Measurements from ENCODE around the gene CDH16. TPM values are rescaled to one million over a fixed set of nuclear protein-coding genes. Genes with fewer than 3 reads are reported as not detected.

Gene CDH16
- total RNA-seq, 2 experiments from 2014 or later: not detected

DNA sequence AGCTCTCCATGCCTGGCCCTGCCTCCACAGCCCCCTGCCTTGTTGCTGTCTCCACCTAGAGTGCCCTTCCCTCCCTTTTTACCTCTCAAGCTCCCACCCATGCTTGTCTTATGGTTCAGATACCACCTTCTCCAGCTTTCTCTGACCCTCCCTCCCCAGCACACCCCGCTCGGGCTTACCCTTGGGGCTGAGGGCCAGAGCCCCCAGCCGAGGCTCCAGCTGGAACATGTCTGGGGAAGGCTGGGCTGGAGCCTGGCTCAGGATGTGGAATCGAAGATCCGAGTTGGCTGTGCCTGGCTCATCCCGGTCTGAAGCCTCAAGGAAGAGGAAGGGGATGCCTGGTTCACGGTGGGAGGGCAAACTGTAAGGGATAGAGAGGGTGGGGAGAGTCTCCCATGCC lies 3.6 kb downstream of the CDH16 start:
- Mint-ChIP-seq H3K9me3 (no peaks in the 10 kb centered on the region), H3K27me3 (peaks cover 4% of the 10 kb centered on the region), H3K36me3 (no peaks in the 10 kb centered on the region), H3K4me3 (no peak overlapping the region), H3K27ac (no peak overlapping the region), H3K4me1 (ENCODE audit: low read depth) (no peaks in the 10 kb centered on the region)
- no peak for DNase-seq
- POLR2A ChIA-PET: interaction anchor here (1.2 kb wide), 1 partner anchor 19 kb away, joined by 4 read pairs; the partner anchor contains the start of gene CIAO2B
- CTCF ChIA-PET: interaction anchor here (1.1 to 1.3 kb wide), 2 partner anchors 10 to 13 kb away, joined by 3 to 8 read pairs; no protein-coding TSS in a partner anchor
- intact Hi-C loops (cut with micrococcal nuclease): no loop called here

DNA sequence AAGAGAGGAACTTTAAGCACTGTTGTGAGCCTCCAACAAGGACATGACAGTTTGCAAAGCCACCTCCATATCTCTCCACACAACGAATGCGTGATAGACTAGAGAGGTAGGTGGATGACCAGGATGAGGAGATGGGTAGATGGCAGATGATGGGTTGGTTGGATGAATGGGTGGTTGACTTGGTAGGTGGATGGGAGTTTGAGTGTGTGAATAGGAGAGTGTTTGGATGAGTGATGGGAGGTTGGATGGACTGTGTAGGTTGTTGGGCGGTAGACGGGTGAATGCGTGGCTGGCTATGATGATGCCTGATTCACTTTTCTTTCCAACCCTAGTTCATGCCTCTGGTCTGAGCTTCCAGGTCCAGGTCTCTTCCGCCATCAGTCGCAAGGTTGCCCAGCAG lies 4.1 kb downstream of the CDH16 start:
- DNase-seq: no peak
- ChIA-PET POLR2A (interaction anchor here (1.2 kb wide), 1 partner anchor 20 kb away, joined by 4 read pairs; the partner anchor contains the start of gene CIAO2B), CTCF (interaction anchor here (1.3 kb wide), 1 partner anchor 10 kb away, joined by 3 read pairs; no protein-coding TSS in a partner anchor)
- Mint-ChIP-seq H3K4me3 (no peak overlapping the region), H3K27me3 (peaks cover 1% of the 10 kb centered on the region), H3K4me1 (ENCODE audit: low read depth) (no peaks in the 10 kb centered on the region), H3K27ac (no peak overlapping the region), H3K36me3 (no peaks in the 10 kb centered on the region), H3K9me3 (no peaks in the 10 kb centered on the region)
- intact Hi-C loops (cut with micrococcal nuclease): no loop called here

DNA sequence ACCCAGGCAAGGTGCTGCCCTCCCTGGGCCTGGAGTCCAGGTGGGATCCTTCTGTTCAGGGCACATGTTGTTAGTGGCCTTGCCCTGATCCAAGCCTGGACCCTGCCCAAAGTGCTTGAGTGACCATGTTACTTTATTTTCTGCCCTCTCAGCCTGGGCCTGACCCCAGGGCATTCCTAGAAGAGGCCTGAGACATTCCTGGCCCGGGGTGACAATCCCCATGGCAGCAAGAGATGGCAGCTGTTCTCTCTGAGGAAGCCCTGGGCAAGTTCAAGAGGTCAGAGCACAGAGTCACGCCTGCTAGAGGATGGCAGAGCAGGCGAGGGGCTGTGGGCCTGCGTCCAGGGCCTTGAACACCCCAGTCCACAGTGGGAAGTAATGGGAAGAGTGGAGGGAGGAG lies 5.0 kb downstream of the CDH16 start:
- CTCF ChIA-PET: interaction anchor here (1.3 to 1.7 kb wide), 2 partner anchors 11 to 48 kb away, joined by 3 read pairs; partner anchors contain the start of gene CES3

DNA sequence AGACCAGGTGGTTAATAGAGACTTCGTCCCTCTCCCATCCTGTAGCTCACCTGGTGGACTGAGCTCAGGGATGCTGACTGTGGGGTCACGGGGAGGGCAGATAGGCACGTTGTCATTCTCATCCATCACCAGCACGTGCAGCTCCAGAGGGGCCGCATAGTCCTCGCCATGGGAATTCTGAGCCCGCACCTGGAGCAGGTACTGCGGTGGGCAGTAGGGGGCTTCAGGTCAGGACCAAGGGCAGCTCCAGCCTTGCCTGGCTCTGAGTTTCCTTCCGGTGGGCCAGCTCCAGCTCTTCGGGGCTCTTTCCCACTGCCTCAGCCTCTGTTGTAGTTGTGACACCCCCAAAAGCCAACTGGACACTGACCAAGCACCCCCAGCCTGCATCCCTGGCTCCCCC lies 5.6 kb downstream of the CDH16 start:
- DNase-seq: no peak
- H3K9me3 Mint-ChIP-seq: no peaks in the 10 kb centered on the region
- H3K36me3 Mint-ChIP-seq: no peaks in the 10 kb centered on the region
- no peaks in the 10 kb centered on the region for H3K4me1 Mint-ChIP-seq (ENCODE audit: low read depth)
- intact Hi-C loops (cut with micrococcal nuclease): no loop called here
- POLR2A ChIA-PET: no interaction called here
- H3K27ac Mint-ChIP-seq: no peak overlapping the region
- H3K27me3 Mint-ChIP-seq: peaks cover 1% of the 10 kb centered on the region
- H3K4me3 Mint-ChIP-seq: no peak overlapping the region
- CTCF ChIA-PET: interaction anchor here (1.0 to 1.7 kb wide), 2 partner anchors 10 to 48 kb away, joined by 3 read pairs; partner anchors contain the start of gene CES3

More for the DNA sequence above, 5.0 kb downstream of the CDH16 start:
- Mint-ChIP-seq H3K27ac (no peak overlapping the region), H3K36me3 (no peaks in the 10 kb centered on the region), H3K9me3 (no peaks in the 10 kb centered on the region), H3K4me1 (ENCODE audit: low read depth) (no peaks in the 10 kb centered on the region), H3K4me3 (no peak overlapping the region), H3K27me3 (peaks cover 1% of the 10 kb centered on the region)
- DNase-seq: no peak
- intact Hi-C loops (cut with micrococcal nuclease): no loop called here
- POLR2A ChIA-PET: no interaction called here

DNA sequence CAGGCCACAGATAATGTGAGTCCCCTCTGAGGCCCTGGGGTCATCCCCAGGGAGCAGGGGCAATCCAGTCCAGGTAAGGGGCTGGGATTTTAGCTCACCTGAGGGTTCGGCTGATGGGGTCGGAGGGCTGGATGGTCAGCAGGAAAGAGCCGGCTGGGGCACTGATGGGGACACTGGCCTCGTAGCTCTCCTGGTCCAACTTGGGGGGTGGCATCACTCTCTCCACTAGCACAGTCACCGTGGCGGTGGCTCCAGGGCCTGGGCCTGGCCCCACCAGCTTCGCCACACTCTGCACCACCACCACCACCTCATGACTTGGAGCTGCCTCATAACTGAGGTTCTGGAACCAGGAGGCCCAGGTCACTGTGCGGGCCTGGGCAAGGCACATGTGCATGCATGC lies 6.9 kb downstream of the CDH16 start:
- ChIA-PET CTCF (interaction anchor here (0.9 to 3.4 kb wide), 2 partner anchors 9 to 17 kb away, joined by 3 to 18 read pairs; no protein-coding TSS in a partner anchor), POLR2A (no interaction called here)
- H3K27me3 Mint-ChIP-seq: peaks cover 1% of the 10 kb centered on the region

DNA sequence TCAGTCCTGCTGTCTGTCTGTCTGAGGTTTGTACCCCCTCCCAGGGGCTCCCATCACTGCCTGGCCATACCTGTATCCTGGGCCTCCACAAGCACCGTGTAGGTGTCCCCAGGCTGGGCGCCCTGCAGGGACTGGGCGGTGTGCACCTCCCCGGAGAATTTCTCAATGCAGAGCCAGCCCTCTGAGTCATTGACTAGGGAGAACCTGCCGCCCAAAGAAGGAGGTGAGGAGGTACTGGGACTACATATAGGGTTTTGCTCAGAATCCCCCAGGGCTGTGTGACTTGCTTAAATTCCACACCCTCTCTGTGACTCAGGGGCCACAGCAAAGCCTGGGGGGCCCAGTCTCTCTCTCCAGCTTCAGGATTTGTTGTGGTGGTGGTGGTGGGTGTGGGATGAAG lies 7.6 kb downstream of the CDH16 start:
- intact Hi-C loops (cut with micrococcal nuclease): no loop called here
- Mint-ChIP-seq H3K27ac (no peak overlapping the region), H3K9me3 (no peaks in the 10 kb centered on the region), H3K36me3 (no peaks in the 10 kb centered on the region), H3K4me3 (no peak overlapping the region), H3K4me1 (ENCODE audit: low read depth) (peaks cover 2% of the 10 kb centered on the region), H3K27me3 (peaks cover 1% of the 10 kb centered on the region)
- CTCF ChIA-PET: interaction anchor here (0.9 to 3.4 kb wide), 4 partner anchors 8 to 81 kb away, joined by 3 to 18 read pairs (median 10); partner anchors contain the start of genes CDH16 and NAE1
- POLR2A ChIA-PET: no interaction called here
- no peak for DNase-seq

More for the DNA sequence above, 6.9 kb downstream of the CDH16 start:
- DNase-seq: no peak
- Mint-ChIP-seq H3K9me3 (no peaks in the 10 kb centered on the region), H3K4me1 (ENCODE audit: low read depth) (no peaks in the 10 kb centered on the region), H3K4me3 (no peak overlapping the region), H3K36me3 (no peaks in the 10 kb centered on the region), H3K27ac (no peak overlapping the region)
- intact Hi-C loops (cut with micrococcal nuclease): no loop called here

DNA sequence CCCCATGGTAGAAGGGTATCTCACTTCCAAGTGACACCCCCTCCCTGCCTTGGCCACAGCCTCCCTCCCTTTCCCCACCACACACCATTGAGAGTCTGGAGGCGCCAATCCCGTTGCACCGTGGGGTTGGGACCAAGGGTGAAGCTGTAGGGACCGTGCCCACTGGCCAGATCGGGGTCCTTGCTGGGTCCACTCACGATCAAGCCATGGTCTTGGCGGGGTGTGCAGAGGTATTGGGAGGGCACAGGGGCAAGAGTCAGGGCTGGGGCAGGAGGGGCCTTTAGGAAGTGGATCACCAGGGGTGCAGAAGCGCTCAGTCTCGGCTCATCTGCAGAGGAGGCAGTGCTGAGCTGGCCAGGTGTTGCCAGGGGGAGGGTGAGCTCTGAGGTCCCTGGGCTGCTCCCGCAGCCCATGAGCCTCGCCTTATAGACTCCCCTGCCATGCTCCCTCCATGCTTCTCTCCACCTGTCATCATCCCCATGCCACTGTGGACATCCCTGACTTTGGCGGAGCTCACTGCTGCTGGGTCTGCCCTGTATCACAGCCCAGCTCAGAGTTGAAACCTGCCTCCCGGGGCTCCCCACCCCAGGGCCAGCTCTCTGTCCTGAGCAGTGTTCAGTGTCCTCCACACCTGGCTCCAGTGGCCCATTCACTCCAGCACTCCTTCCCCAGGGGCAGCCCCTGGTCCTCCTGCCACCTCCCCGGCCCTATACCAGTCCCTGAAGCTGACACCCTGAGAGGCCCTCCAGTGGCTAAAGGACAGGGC lies 8.3 kb downstream of the CDH16 start:
- intact Hi-C loops (cut with micrococcal nuclease): no loop called here
- Mint-ChIP-seq H3K36me3 (no peaks in the 10 kb centered on the region), H3K27me3 (no peaks in the 10 kb centered on the region), H3K4me3 (no peak overlapping the region), H3K27ac (no peak overlapping the region), H3K9me3 (no peaks in the 10 kb centered on the region), H3K4me1 (ENCODE audit: low read depth) (peaks cover 6% of the 10 kb centered on the region)
- POLR2A ChIA-PET: no interaction called here
- DNase-seq: no peak
- CTCF ChIA-PET: interaction anchor here (1.0 to 3.4 kb wide), 6 partner anchors 9 to 80 kb away, joined by 3 to 18 read pairs (median 5); partner anchors contain the start of genes CDH16 and NAE1

DNA sequence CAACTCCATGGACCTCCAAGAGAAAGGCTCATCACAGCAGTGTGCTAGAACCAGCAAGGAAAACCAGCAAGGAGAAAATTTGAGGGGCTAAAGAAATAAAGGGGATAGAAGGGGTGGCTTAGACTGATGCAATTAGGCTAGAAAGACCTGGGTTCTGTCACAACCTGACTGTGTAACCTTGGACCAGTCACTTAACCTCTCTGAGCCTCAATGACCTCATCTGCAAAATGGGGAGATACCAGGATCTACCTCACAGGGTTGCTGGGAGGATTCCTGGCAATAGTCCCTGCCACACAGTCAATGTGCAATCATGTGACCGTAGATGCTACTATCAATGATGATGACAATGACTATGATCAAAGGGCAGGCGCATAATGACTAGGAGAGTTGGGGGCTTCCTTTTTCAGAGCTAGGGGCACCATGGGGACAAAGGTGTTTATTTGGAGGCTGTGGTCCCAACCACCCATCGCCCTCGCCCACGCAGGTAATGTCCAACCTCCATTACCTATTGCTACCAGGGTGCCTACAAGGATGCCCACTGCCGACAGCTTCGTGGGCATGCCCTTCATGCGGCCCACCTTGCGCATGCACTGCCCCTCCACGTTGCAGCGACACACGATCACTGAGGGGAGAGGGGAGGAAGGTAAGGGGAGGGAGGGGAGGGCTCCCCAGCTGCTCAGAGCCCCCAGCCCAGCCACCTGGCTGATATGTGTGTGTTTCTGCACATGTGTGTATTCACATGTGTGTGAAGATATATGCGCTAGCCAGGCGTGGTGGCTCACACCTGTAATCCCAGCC lies 9.7 kb downstream of the CDH16 start:
- no peak for DNase-seq
- Mint-ChIP-seq H3K4me3 (no peak overlapping the region), H3K27me3 (no peaks in the 10 kb centered on the region), H3K27ac (no peak overlapping the region), H3K4me1 (ENCODE audit: low read depth) (peaks cover 6% of the 10 kb centered on the region), H3K36me3 (no peaks in the 10 kb centered on the region), H3K9me3 (no peaks in the 10 kb centered on the region)
- ChIA-PET POLR2A (no interaction called here), CTCF (interaction anchor here (0.9 to 3.4 kb wide), 6 partner anchors 10 to 74 kb away, joined by 3 to 18 read pairs (median 5); partner anchors contain the start of gene CDH16)
- intact Hi-C loops (cut with micrococcal nuclease): no loop called here

DNA sequence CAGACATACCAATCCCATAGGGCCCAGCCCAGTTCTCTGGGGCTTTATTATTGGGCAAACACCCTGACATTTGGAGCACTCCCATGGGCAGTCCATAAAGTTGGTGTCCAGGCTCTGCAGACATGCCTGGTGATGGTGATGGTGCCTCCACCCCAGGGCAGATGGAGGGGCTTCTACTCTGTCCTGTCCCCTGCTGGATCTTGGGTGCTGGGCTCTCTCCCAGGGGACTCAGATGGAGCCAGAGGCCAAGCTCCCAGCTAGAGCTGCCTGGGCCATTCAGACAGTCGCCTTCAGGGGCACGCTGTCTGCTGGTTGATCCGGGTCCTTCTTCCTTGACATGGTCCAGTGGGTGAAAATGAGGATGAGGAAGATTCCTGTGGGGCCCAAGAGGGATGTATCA lies 10.6 kb downstream of the CDH16 start:
- no peak overlapping the region for H3K4me3 Mint-ChIP-seq
- no peaks in the 10 kb centered on the region for H3K9me3 Mint-ChIP-seq
- intact Hi-C loops (cut with micrococcal nuclease): no loop called here
- H3K27me3 Mint-ChIP-seq: no peaks in the 10 kb centered on the region
- H3K4me1 Mint-ChIP-seq (ENCODE audit: low read depth): peaks cover 6% of the 10 kb centered on the region
- POLR2A ChIA-PET: no interaction called here
- H3K27ac Mint-ChIP-seq: no peak overlapping the region
- no peak for DNase-seq
- CTCF ChIA-PET: interaction anchor here (1.0 kb wide), 1 partner anchor 17 kb away, joined by 3 read pairs; no protein-coding TSS in a partner anchor
- H3K36me3 Mint-ChIP-seq: no peaks in the 10 kb centered on the region

DNA sequence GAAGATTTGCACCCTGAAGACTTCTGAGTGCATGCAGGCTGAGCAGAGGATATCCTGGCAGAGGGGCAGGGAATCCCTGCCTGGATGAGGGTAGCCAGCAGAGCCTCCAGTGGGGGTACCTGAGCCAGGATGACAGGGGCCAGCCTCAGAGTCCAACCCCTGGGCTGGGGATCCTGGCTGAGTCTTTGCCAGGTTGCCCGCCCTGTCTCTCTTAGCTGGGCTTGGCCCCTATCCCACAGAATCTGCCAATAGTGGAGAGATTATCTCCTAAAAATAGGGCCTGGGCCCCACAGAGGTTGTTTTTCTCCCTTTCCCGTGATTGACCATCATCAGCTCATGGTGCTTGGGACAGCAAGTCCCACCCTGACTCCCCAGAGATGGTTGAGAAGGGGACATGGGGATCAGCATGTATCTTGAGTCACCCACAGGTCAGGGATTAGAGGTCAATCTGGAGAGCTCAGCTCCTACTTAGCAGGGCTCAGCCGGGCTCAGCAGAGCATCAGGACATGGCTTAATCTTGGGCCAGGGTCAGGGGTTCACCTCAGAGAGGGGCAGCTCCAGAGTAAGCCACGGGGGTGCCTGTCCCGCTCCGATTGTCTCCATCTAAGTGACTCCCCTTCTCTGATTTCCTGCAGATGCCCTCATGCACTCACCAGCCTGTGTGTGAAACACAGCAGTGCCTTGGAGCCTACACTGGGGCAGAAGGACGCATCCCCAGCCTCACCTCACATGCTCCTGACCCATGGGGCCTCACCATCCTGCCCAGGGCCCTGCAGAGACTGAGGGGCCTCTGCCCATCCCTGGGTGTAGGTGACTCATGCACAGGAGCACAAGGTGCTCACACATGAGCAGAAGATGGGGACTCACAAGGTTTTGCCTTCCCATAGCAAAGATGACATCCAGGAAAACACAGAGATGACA lies 11.5 kb downstream of the CDH16 start:
- intact Hi-C loops (cut with micrococcal nuclease): no loop called here
- H3K27ac Mint-ChIP-seq: no peak overlapping the region
- H3K27me3 Mint-ChIP-seq: no peaks in the 10 kb centered on the region
- ChIA-PET POLR2A (no interaction called here), CTCF (interaction anchor here (1.0 kb wide), 2 partner anchors 16 to 493 kb away, joined by 3 read pairs; no protein-coding TSS in a partner anchor)
- no peaks in the 10 kb centered on the region for H3K36me3 Mint-ChIP-seq
- H3K4me3 Mint-ChIP-seq: no peak overlapping the region
- DNase-seq: no peak
- H3K4me1 Mint-ChIP-seq (ENCODE audit: low read depth): peaks cover 6% of the 10 kb centered on the region
- H3K9me3 Mint-ChIP-seq: no peaks in the 10 kb centered on the region
